SK-N-MC (cell line): ENCODE data around the gene DMBT1.

Experiments
- DNase-seq: peaks from one replicate; pipeline ENCODE4 v3.0.0-alpha.2; 2011; ENCODE audit warnings: low read depth, low spot score
- H3K27ac ChIP-seq: fragments of 200-600 bp; sonication (generic); 2 replicates; pipeline ENCODE4 v1.5.1; 2016; ENCODE audit warnings: mixed run types
- H3K36me3 ChIP-seq: fragments of 200-600 bp; sonication (generic); 2 replicates; pipeline ENCODE4 v1.6.1; 2017; ENCODE audit warnings: antibody characterized with exemption, low read length, mixed read lengths; ENCODE audit not compliant: insufficient read depth
- H3K4me3 ChIP-seq: fragments of 200-600 bp; sonication (generic); 2 replicates; pipeline ENCODE4 v1.5.1; 2016
- H3K9ac ChIP-seq: fragments of 200-600 bp; sonication (generic); 2 replicates; pipeline ENCODE4 v1.8.0; 2017; ENCODE audit warnings: mixed run types, mixed read lengths; ENCODE audit not compliant: insufficient read length
- H3K9me3 ChIP-seq: fragments of 200-600 bp; sonication (generic); 2 replicates; pipeline ENCODE4 v1.6.1; 2017; ENCODE audit warnings: low read depth, mild to moderate bottlenecking, antibody characterized with exemption, low read length, moderate library complexity, mixed read lengths
- EZH2 ChIP-seq: fragments of 200-600 bp; sonication (generic); IDR thresholded peaks from one replicate; pipeline ENCODE4 v1.6.1; 2017; ENCODE audit warnings: antibody characterized with exemption
- FOXP2 ChIP-seq: optimal IDR thresholded peaks from 2 replicates; pipeline ENCODE3; 2011; ENCODE audit warnings: mild to moderate bottlenecking, moderate library complexity; ENCODE audit not compliant: insufficient read depth; ENCODE audit errors: extremely low read length, control extremely low read depth
- POLR2AphosphoS5 ChIP-seq: IDR thresholded peaks from 2 replicates; pipeline ENCODE4 v1.6.1; 2012; ENCODE audit warnings: mild to moderate bottlenecking, low read depth, low read length, borderline replicate concordance

Gene DMBT1

GRCh38 chr10:122649903-122650302 lies 89.3 kb downstream of the DMBT1 start:
- Histone ChIP-seq H3K9me3 (no peaks in the 10 kb centered on the region), H3K27ac (no peak overlapping the region), H3K9ac (no peak overlapping the region), H3K4me3 (no peak overlapping the region), H3K36me3 (no peaks in the 10 kb centered on the region)
- TF ChIP-seq FOXP2 (no peak), EZH2 (no peak), POLR2AphosphoS5 (no peak)
- DNase-seq = no peak

GRCh38 chr10:122650331-122650730 lies 89.8 kb downstream of the DMBT1 start:
- TF ChIP-seq POLR2AphosphoS5 (no peak), FOXP2 (no peak), EZH2 (no peak)
- Histone ChIP-seq H3K36me3 (no peaks in the 10 kb centered on the region), H3K9ac (no peak overlapping the region), H3K9me3 (no peaks in the 10 kb centered on the region), H3K4me3 (no peak overlapping the region), H3K27ac (no peak overlapping the region)
- no peak for DNase-seq

- H3K9ac ChIP-seq = no peak overlapping the region
- H3K27ac ChIP-seq = no peak overlapping the region
- no peaks in the 10 kb centered on the region for H3K36me3 ChIP-seq
- TF ChIP-seq EZH2 (no peak), FOXP2 (no peak), POLR2AphosphoS5 (no peak)
- H3K4me3 ChIP-seq = no peak overlapping the region
- no peaks in the 10 kb centered on the region for H3K9me3 ChIP-seq
- DNase-seq = no peak
These were observed 95.2 kb downstream of the DMBT1 start for GRCh38 chr10:122655524-122656307.

GRCh38 chr10:122656308-122656705 lies 95.8 kb downstream of the DMBT1 start:
- no peak overlapping the region for H3K4me3 ChIP-seq
- no peak for DNase-seq
- H3K36me3 ChIP-seq = no peaks in the 10 kb centered on the region
- no peak overlapping the region for H3K9ac ChIP-seq
- H3K9me3 ChIP-seq = no peaks in the 10 kb centered on the region
- TF ChIP-seq FOXP2 (no peak), EZH2 (no peak), POLR2AphosphoS5 (no peak)
- no peak overlapping the region for H3K27ac ChIP-seq

- H3K36me3 ChIP-seq = no peaks in the 10 kb centered on the region
- H3K4me3 ChIP-seq = no peak overlapping the region
- no peak overlapping the region for H3K9ac ChIP-seq
- no peak for DNase-seq
- no peak overlapping the region for H3K27ac ChIP-seq
- TF ChIP-seq EZH2 (no peak), FOXP2 (no peak), POLR2AphosphoS5 (no peak)
- H3K9me3 ChIP-seq = no peaks in the 10 kb centered on the region
These were observed 96.2 kb downstream of the DMBT1 start for GRCh38 chr10:122656741-122657140.

GRCh38 chr10:122657255-122657654 lies 96.7 kb downstream of the DMBT1 start:
- DNase-seq = no peak
- Histone ChIP-seq H3K27ac (no peak overlapping the region), H3K9me3 (no peaks in the 10 kb centered on the region), H3K9ac (no peak overlapping the region), H3K36me3 (no peaks in the 10 kb centered on the region), H3K4me3 (no peak overlapping the region)
- no peak for TF ChIP-seq POLR2AphosphoS5
- no peak for TF ChIP-seq FOXP2
- TF ChIP-seq EZH2 = no peak

- Histone ChIP-seq H3K4me3 (no peak overlapping the region), H3K9me3 (no peaks in the 10 kb centered on the region), H3K27ac (no peak overlapping the region), H3K36me3 (no peaks in the 10 kb centered on the region), H3K9ac (no peak overlapping the region)
- TF ChIP-seq POLR2AphosphoS5 = no peak
- no peak for TF ChIP-seq EZH2
- TF ChIP-seq FOXP2 = no peak
- no peak for DNase-seq
These were observed 97.2 kb downstream of the DMBT1 start for GRCh38 chr10:122657729-122658128.

- no peak for DNase-seq
- no peak for TF ChIP-seq POLR2AphosphoS5
- TF ChIP-seq FOXP2 = no peak
- no peak for TF ChIP-seq EZH2
- H3K36me3 ChIP-seq = no peaks in the 10 kb centered on the region
- no peak overlapping the region for H3K27ac ChIP-seq
- no peak overlapping the region for H3K4me3 ChIP-seq
- no peaks in the 10 kb centered on the region for H3K9me3 ChIP-seq
- no peak overlapping the region for H3K9ac ChIP-seq
These were observed 97.9 kb downstream of the DMBT1 start for GRCh38 chr10:122658356-122659049.
